Amniotic epithelial cell (primary cell): ENCODE measurements around the gene ITGBL1.
"Not testable (repeated sequence)": the region's sequence is repeated elsewhere in the genome, so short reads cannot be mapped to it uniquely, and the experiment has no call there.

Source experiments
- DNase-seq: peaks from one replicate; pipeline ENCODE4 v3.0.0-alpha.2; 2010; ENCODE audit warnings: low read depth

ITGBL1 gene

GRCh38 chr13:101511766-101512165 lies 59.3 kb downstream of the ITGBL1 start:
- peak; percentile 53 for DNase-seq

GRCh38 chr13:101512650-101513049 lies 60.2 kb downstream of the ITGBL1 start:
- peak; percentile 95 for DNase-seq

GRCh38 chr13:101514100-101514499 lies 61.6 kb downstream of the ITGBL1 start:
- DNase-seq, result no peak

GRCh38 chr13:101514695-101515275 lies 62.3 kb downstream of the ITGBL1 start:
- peak; percentile 76 for DNase-seq

GRCh38 chr13:101515504-101515903 lies 63.0 kb downstream of the ITGBL1 start:
- DNase-seq, result no peak

GRCh38 chr13:101516262-101516661 lies 63.8 kb downstream of the ITGBL1 start:
- DNase-seq, result peak; percentile 59

GRCh38 chr13:101520672-101521071 lies 68.2 kb downstream of the ITGBL1 start:
- DNase-seq, result peak; percentile 78

GRCh38 chr13:101521371-101521770 lies 68.9 kb downstream of the ITGBL1 start:
- no peak for DNase-seq

GRCh38 chr13:101522607-101523006 lies 70.1 kb downstream of the ITGBL1 start:
- no peak for DNase-seq

GRCh38 chr13:101523154-101524131 lies 71.0 kb downstream of the ITGBL1 start:
- peak; percentile 70 for DNase-seq

- DNase-seq, result no peak
Measured at GRCh38 chr13:101527130-101527529, 74.7 kb downstream of the ITGBL1 start.

GRCh38 chr13:101529422-101529821 lies 76.9 kb downstream of the ITGBL1 start:
- peak; percentile 94 for DNase-seq

GRCh38 chr13:101530293-101530692 lies 77.8 kb downstream of the ITGBL1 start:
- no peak for DNase-seq

GRCh38 chr13:101535192-101535746 lies 82.8 kb downstream of the ITGBL1 start:
- DNase-seq, result peak; percentile 66

GRCh38 chr13:101536079-101536478 lies 83.6 kb downstream of the ITGBL1 start:
- no peak for DNase-seq

- not testable (repeated sequence) for DNase-seq
Measured at GRCh38 chr13:101544544-101544943, 92.1 kb downstream of the ITGBL1 start.

- DNase-seq, result no peak
Measured at GRCh38 chr13:101544979-101545378, 92.5 kb downstream of the ITGBL1 start.

- peak; percentile 82 for DNase-seq
Measured at GRCh38 chr13:101545521-101545920, 93.0 kb downstream of the ITGBL1 start.

- no peak for DNase-seq
Measured at GRCh38 chr13:101552286-101552685, 99.8 kb downstream of the ITGBL1 start.

- DNase-seq, result peak; percentile 92
Measured at GRCh38 chr13:101552786-101553185, 100.3 kb downstream of the ITGBL1 start.

- no peak for DNase-seq
Measured at GRCh38 chr13:101554420-101555125, 102.1 kb downstream of the ITGBL1 start.

GRCh38 chr13:101555610-101556009 lies 103.1 kb downstream of the ITGBL1 start:
- DNase-seq, result no peak
